Measurements from ENCODE around the gene GORASP2.

DNA sequence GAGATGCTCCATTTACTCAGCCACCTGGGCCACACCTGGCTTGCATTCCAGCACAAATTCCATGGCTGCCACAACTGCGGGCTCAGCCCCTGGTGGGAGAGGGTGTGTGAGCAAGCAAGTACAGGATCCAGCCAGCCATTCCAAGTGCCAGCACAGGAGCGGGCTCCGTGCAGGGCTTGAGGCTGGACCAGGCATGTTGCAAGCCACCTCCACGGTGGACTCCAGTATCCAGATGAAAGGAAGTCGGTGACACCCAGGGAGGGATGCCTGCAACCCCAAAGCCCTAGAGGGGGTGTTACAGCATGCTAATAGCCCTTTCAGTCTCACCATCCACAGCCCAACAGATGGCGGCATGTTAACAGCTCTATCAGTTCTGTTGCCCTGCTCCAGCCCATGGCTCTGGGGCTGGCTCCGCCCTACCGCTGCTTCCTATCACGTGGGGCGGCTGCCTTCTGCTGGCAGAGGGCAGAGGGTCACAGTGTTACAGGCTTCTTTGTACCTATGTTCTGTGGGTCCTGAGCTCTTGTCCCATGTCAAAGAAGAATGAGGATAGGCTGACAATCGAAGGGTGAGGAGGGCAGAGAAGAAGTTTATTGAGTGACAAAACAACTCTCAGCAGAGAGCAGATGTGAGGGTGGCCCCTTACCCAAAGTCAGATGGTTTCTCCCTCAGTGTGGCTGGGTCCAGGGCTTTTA is 11.7 kb upstream of the GORASP2 start:
- TF ChIP-seq, protein P1, sequence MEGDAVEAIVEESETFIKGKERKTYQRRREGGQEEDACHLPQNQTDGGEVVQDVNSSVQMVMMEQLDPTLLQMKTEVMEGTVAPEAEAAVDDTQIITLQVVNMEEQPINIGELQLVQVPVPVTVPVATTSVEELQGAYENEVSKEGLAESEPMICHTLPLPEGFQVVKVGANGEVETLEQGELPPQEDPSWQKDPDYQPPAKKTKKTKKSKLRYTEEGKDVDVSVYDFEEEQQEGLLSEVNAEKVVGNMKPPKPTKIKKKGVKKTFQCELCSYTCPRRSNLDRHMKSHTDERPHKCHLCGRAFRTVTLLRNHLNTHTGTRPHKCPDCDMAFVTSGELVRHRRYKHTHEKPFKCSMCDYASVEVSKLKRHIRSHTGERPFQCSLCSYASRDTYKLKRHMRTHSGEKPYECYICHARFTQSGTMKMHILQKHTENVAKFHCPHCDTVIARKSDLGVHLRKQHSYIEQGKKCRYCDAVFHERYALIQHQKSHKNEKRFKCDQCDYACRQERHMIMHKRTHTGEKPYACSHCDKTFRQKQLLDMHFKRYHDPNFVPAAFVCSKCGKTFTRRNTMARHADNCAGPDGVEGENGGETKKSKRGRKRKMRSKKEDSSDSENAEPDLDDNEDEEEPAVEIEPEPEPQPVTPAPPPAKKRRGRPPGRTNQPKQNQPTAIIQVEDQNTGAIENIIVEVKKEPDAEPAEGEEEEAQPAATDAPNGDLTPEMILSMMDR (IDR thresholded peaks at IDR 0.05) = no peak
- TF ChIP-seq POLR2A (IDR thresholded peaks at IDR 0.05) = no peak
